ENCODE results near the gene EPM2A.
A peak's percentile ranks its signal among the peaks of the same experiment; 100 is the strongest.

EPM2A gene

DNA sequence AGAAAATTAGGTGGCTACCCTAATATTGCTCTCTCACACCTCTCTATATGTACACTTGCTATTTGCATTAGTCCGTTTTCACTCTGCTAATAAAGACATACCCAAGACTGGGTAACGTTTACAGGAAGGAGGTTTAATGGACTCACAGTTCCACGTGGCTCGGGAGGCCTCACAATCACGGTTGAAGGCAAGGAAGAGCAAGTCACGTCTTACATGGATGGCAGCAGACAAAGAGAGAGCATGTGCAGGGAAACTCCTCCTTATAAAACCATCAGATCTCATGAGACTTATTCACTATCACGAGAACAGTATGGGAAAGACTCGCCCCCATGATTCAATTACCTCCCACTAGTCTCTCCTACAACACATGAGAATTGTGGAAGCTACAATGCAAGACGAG, 53.4 kb downstream of the EPM2A start:
- DNase-seq (ENCODE audit: low read depth in 2 of 2, low spot score in 1 of 2), result no peak

DNA sequence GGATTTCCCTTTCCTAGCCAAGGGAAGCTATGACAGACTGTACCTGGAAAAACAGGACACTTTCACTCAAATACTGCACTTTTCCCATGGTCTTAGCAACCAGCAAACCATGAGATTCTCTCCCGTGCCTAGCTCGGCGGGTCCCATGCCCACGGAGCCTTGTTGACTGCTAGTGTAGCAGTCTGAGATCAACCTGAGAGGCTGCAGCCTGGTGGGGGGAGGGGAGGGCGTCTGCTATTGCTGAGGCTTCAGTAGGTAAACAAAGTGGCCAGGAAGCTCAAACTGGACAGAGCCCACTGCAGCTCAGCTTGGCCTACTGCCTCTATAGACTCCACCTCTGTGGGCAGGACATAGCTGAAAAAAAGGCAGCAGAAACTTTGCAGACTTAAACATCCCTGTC, 61.8 kb downstream of the EPM2A start:
- DNase-seq (ENCODE audit: low read depth in 2 of 2, low spot score in 1 of 2), result no peak

DNA sequence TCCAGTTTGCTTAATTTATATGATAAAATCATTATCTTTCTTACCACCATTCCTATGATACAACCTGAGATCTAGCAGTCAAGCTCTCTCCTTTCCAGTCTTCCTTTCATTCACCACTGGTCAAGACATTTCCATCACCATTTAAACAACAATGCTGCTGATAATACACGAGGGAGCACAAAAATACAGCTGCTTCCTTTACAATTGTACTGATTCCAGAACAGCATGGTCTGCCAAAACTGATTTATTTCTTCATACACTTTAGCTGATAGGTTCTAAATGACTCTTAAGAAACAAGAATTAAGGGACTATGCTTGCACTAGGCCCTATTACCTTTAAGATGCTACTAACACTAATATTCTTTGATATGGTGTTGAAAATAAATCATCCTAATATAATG, 65.0 kb downstream of the EPM2A start:
- no peak for DNase-seq (ENCODE audit: low read depth in 2 of 2, low spot score in 1 of 2)

DNA sequence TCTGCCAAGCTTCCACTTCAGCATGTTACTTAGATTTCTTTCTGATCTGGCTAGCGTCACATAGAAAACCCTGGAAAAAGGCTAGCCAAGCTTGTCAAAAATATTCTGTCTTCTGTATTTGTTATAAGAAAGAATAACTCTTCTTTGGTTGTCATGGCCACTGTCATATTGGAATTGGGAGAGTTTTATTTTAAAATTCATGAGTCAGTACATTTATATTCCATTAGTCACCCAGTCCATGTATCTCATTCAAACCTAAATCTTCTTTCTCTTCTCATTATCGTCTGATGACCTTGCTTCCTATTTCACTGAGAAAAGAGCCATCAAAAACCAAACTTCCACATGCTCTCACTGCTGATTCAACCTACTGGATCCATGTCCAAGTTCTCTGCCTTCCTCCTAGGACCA, 65.7 kb downstream of the EPM2A start:
- no peak for DNase-seq (ENCODE audit: low read depth in 2 of 2, low spot score in 1 of 2)

DNA sequence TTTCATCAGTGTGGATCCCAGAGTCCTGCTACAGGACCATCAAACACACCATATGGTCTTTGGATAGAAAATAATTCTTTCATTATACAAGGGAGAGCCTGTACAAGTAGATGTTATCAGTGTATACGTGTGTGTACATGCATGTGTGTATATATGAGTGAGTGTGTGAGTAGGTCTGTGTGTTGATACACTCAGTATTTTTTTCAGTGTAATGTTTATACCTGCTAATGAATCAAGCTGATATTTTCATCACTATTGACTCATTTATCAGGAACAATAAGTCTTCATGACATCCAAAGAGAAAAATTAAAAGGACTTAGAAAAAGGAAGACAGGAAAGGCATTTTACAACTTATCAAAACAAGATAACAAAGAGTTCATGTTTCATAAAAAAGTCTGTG, 66.5 kb downstream of the EPM2A start:
- DNase-seq (ENCODE audit: low read depth in 2 of 2, low spot score in 1 of 2), result no peak

DNA sequence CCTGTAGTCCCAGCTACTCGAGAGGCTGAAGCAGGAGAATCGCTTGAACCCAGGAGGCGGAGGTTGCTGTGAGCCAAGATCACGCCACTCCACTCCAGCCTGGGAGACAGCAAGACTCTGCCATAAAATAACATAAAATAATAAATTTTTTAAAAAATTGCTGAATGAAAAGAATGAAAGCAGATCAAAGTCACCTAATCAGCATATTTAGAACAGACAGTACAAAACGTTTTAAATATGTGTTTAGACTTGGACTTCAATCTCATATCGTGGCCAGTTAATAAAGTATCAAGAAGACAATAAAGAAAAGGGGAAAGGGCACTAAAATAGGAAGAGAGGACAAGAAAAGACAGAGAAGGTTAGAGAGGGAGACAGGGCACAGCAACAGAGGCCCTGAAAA, 74.6 kb downstream of the EPM2A start:
- DNase-seq (ENCODE audit: low read depth in 2 of 2, low spot score in 1 of 2), result no peak

DNA sequence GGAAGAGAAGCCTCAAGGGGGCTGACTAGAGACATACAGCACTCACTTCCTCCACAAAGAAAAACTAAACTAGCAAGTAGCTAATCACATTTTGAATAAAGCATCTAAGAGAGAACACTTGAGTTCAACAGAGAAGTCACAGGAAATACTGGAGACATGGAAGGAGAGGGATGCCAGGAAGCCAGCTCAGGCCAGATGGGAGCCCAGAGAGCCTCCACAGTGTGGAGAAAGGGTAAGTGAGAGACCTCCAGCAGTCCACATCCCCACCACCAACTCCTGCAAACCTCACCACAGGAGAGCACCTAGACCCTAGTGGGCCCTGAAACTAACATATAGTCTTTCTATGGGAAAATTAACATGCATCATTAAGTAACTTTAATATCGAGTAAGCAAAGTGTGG, 79.2 kb downstream of the EPM2A start:
- no peak for DNase-seq (ENCODE audit: low read depth in 2 of 2, low spot score in 1 of 2)

DNA sequence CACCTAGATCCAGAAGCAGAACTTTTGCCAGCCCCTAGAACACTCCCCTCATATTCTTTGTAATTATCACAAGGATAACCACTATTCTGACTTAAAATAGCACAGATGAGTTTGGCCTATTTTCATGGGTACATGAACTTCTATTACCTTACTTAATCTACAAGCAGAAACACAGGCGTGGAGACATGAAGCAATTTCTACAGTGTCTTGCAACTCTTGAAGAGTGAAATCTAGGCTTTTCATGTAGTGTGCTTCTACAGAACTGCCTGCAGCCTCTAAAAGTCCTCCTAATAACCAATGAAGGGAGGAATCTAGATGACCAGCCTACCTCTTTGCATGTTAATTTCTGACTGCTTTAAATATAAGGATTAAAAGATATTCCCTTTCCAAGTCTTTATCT, 82.7 kb downstream of the EPM2A start:
- no peak for DNase-seq (ENCODE audit: low read depth in 2 of 2, low spot score in 1 of 2)

DNA sequence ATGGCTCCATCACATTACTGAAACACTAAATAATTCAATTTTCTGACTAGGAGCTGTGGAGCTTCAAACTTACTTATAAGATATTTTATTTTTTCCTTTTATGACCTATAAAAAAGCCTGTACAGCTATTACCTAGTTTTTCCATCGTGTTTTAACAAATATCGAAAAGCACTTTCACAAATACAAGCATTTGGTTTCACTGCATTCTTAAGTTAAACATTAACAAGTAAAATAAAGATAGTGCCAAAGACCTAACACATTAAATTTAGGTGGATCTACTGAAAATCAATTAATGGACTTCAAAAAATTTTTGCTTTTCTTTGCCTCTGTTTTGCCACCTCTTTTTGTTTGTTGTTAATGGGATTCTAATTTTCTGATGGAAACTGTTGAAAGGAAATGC, 83.3 kb downstream of the EPM2A start:
- DNase-seq (ENCODE audit: low read depth in 2 of 2, low spot score in 1 of 2), result no peak

DNA sequence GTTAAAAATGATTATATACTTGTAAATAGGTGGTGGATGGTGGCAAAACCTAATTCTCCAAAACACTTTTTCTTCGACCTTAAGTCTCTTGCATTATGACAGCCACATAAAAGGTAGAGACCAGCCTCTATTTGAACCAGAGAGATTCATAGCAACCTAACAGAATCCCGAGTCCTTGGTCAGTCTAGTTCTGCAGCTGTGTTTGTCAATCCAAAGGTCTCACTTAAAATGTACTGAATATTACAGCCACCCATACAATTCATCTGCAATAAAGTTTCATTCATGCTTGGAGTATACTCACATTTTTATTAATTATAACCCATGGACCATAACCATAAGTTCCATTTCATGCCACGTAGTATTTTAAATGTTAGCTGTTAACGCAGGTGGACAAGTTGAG, 87.2 kb downstream of the EPM2A start:
- no peak for DNase-seq (ENCODE audit: low read depth in 2 of 2, low spot score in 1 of 2)

DNA sequence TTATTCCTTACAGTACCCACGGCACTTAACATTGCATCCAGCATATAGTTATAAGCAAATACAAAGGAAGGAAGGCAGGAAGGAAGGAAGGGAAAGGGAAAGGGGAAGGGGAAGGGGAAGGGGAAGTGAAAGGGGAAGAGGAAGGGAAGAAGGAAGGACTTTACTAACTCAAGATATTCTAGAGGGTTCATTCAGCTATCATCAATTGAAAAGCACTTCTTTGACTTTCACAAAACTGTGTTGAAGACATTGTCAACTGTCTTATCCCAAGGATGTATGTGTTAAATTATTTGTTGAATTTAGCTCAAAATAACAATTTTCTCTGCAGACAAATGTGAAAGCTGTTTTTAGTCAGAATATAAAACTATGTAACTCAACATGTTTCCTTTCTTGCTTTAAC, 87.7 kb downstream of the EPM2A start:
- DNase-seq (ENCODE audit: low read depth in 2 of 2, low spot score in 1 of 2), result no peak

DNA sequence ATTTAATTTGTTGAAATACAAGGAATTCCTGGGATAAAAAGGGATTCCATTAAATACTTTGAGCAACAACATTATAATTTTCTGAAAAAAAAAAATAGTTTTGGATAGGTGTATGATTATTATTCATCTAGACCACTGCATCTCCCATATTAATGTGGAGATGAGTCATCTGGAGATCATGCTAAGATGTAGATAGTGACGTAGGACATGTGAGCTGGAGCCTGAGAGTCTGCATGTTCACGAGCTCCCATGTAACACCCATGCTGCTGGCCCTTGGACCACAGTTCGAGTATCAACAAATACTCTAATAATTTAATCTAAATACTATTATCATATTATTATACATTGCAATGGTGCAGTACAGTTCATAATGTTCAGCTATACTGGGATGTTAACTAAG, 91.6 kb downstream of the EPM2A start:
- DNase-seq (ENCODE audit: low read depth in 2 of 2, low spot score in 1 of 2), result no peak

DNA sequence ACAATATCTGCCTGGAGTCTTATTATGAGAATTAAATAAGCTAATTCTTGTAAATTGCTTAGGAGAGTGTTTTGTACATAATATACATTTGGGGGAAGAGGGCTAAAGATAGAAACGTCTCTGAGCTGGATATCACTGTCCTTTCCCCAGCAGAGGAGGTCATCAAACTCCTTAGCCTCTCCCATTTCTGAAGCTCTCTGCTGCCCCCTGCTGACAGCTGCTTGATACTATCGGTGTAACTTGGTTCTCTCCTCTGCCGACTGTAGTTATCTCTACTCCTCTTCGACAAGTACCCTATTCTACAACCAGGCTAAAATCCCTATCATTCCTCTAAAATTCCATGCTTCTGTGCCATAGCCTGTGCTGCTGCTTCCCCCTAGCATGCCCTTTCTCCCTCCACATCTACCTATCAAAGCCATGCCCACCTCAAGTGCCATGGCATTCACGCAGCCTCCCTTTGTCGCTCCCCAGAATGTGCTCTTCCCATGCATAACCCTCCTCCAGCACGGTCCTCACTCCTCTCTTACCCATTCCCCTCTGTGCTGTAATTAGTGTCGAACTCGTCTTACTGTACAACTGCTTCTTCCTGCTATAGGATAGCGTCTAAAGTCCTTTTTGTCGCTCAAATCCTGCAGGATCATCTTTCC, 101.2 kb downstream of the EPM2A start:
- DNase-seq (ENCODE audit: low read depth in 2 of 2, low spot score in 1 of 2), result peak; percentile 31 to 69

DNA sequence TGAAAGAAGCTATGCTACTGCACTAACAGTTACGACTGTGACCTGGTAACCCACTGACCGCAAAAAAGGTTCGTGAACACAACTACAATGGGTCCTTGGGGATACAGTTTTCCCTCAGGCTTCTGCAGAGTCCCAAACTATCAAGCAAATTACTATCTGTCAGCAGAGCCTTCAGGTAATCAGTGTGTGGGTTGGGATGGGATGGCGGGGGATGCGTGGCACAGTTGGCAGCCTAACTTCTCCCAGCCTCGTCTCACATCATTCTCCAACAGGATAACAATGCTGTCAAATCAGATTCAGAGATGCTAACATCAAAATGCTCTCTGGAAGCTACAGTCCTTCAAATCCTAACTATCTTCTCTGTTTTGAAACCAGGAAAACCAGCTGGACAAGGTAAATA, 102.3 kb downstream of the EPM2A start:
- DNase-seq (ENCODE audit: low read depth in 2 of 2, low spot score in 1 of 2), result no peak

DNA sequence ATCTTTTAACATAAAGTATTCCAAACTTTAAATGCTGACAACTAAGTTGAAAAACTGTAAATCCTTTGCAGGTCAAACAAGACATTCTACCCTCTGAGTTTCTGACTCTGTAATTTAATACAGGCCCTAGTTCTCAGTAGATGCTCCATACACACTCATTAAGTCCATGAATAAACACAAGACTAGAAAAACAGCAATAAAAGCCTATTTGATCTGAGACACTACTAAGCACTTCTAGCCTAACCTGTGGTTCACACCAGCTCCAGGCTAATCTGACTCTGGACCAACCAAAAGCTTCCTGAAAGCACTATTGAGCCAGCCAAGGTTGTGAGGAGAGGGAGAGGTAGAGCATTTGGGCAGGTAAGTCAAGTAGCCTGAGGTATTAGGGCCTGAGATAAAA, 103.9 kb downstream of the EPM2A start:
- no peak for DNase-seq (ENCODE audit: low read depth in 2 of 2, low spot score in 1 of 2)

DNA sequence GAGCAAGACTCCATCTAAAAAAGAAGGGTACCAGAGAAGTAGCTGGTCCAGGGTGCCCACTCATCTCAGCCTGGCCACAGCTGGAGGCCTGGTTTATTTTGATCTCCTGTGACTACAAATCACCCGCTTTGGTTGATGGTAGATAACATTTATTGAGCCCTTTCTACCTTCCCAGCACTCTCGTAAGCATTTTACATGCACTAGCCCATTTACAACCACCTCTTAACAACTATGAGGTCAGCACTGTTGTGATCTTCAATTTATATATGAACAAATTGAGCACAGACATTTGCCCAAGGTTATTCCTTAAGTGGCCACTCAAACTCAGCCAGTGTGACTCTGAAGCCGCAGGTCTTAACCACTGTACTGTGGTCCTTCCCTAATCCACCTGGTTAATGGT, 104.7 kb downstream of the EPM2A start:
- no peak for DNase-seq (ENCODE audit: low read depth in 2 of 2, low spot score in 1 of 2)

DNA sequence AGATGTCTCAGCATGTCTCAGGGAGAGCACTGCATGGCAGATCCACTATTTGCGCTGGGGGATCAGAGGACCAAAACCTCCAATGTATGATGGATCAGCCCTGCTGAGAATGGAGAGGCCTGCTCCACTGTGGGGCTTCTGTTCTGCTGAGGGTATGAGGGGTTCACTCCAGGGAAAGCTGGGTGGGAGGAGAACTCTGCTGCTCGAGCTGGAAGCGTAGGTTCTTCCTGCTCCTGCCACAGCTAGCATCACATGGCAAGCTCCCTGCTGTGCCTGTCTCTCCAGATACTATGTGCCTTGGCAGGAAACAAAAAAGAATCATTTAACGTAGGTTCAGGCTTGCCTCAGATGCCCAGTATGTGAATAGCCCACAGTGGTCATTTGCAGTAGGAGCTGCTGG, 105.8 kb downstream of the EPM2A start:
- no peak for DNase-seq (ENCODE audit: low read depth in 2 of 2, low spot score in 1 of 2)

DNA sequence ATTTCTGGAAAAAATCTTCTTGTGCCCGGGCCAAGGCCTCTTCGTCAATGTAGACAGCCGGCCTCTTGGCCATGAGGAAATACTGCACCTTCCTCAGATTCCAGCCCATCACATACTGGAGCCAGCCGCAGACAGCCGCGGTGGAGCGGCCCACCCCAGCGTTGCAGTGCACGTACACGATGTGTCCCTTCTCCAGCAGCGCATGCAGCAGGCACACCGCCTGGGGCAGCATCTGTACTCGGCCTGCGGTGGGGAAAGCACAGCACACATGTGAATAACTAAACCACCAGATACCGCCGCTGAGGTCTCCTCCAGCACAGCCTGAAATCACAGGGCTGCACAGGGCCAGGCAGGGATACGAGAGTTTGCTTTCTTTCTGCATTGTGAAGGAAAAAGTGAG, 107.9 kb downstream of the EPM2A start:
- DNase-seq (ENCODE audit: low read depth in 2 of 2, low spot score in 1 of 2), result no peak

DNA sequence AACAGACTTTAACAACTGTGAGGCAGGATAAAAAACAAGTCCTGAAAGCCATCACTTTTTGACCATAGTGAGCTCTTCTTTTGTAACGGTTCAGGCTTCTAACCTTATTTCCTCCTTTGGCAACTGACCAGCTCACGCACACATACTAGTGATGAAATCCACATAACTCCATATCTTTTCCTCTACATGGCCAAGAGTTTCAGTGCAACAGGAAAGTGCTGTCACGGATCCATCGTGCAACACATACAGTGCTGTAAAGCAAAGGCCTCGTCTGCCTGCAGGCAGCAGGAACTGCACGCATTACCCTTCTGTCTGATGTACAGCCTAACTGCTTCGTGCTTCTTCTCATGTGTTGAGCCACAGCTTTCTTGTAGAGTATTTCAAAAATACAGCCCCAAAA, 108.5 kb downstream of the EPM2A start:
- no peak for DNase-seq (ENCODE audit: low read depth in 2 of 2, low spot score in 1 of 2)

DNA sequence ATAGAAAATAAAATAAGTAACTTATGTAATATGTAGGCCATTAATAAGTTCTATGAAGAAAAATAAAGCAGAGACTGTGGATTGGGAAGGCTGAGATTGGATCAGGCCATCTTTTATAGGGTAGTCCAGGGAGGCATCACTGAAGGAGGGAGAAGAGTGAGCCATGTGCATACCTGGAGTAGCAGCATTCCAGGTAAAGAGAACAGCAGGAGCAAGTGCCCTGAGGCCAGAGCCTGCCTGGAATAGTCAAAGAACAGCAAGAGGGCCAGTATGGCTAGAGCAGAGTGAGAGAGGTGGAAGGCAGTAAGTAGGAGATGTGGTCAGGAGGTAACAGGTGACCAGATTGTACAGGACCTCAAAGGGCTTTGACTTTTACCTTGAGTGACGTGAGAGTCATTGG, 112.1 kb downstream of the EPM2A start:
- DNase-seq (ENCODE audit: low read depth in 2 of 2, low spot score in 1 of 2), result no peak

DNA sequence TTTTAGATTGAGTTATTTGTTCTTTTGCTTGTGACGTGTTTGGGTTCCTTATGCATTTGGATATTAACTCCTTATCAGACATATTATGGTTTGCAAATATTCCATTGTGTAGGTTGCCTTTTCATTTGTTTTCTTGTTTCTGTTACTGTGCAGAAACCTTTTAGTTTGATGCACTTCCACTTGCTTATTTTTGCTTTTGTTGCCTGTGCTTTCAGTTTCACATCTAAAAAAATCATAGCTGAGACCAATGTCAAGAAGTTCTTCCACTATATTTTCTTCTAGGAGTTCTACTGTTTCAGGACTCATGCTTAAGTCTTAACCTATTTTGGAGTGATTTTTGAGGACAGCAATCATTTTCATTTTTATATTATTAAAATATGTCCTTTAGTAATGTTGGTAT, 113.5 kb downstream of the EPM2A start:
- no peak for DNase-seq (ENCODE audit: low read depth in 2 of 2, low spot score in 1 of 2)

DNA sequence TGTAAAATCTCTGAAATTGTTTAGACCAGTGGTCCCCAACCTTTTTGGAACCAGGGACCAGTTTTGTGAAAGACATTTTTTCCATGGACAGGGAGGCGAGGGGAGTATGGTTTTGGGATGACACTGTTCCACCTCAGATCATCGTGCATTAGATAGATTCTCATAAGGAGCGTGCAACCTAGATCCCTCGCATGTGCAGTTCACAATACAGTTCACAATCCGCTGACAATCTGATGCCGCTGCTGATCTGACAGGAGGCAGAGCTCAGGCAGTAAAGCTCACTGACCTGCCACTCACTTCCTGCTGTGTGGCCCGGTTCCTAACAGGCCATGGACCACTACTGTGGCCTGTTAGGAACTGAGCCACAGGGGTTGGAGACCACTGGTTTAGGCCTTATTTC, 115.2 kb downstream of the EPM2A start:
- no peak for DNase-seq (ENCODE audit: low read depth in 2 of 2, low spot score in 1 of 2)

DNA sequence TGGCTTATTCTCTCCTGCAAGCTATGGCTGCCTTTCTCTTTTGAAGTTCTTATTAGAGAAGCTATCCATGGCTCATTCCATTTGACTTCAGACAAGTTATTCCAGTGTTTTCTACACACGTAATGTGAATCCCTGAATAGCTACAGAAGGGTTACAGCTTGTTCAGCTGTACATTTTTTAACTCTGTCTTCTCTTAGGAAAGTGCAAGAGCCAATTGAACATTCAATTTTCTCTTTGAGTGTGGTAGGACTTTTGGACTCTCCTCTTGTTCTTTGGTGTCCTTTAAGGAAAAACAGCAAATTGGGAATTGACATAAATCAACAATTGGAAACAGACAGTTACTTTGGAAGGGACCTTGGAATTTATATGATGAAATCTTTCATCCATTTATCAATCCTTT, 125.8 kb downstream of the EPM2A start:
- DNase-seq (ENCODE audit: low read depth in 2 of 2, low spot score in 1 of 2), result no peak

DNA sequence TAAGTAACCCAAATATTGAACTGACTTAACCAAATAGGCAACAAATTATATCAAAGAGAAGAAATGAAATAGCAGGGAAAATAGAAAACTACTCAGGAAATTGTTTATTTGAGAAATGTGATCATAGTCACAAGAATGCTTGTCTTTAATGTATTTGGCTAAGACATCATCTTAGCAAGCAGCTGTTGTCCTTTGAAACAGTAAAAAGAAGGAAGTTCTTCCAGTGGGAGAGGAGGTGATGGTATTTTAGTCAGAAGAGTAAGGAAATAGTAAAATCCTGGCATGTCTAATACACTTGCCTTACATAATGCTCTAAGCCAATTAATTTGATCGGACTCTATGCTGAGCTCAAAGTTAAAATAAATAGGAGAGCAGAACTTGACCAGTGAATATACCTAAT, 126.5 kb downstream of the EPM2A start:
- no peak for DNase-seq (ENCODE audit: low read depth in 2 of 2, low spot score in 1 of 2)
